ENCODE data around the gene ZNF488. TPM values are rescaled to one million over a fixed set of nuclear protein-coding genes. Genes with fewer than 3 reads are reported as not detected.

ZNF488 gene
- total RNA-seq, 1 experiment from 2014 or later, result 2.2 TPM

GRCh38 chr10:47318706-47319105 lies 65.4 kb downstream of the ZNF488 start:
- no peak for DNase-seq
- H3K4me3 Mint-ChIP-seq (ENCODE audit: low read depth, unreplicated experiment), result no peak overlapping the region

DNA sequence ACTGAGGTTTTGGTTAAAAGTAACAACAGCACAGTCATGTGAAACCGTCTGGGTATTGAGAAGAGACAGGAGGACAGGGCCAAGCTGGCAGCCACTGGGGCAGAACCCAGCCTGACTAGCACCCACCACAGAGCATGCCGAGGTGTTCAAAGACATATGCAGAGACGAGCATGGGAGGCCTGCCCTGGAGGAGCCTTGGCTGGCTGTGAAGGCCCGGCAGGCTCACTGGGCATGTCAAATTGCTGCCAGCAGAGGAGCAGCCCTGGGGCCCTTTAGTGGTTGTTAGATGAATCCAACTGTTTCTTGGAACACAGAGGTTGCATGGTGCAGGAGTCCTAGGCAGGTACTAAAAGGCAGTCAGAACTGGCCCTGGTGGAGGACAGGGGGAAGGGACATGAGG lies 66.8 kb downstream of the ZNF488 start:
- Mint-ChIP-seq H3K4me1 (ENCODE audit: low read depth, unreplicated experiment) (no peaks in the 10 kb centered on the region), H3K27me3 (ENCODE audit: unreplicated experiment) (peaks cover 46% of the 10 kb centered on the region)

More at GRCh38 chr10:47318706-47319105, 65.4 kb downstream of the ZNF488 start:
- no peaks in the 10 kb centered on the region for H3K4me1 Mint-ChIP-seq (ENCODE audit: low read depth, unreplicated experiment)
- no peak for TF ChIP-seq CTCF (IDR thresholded peaks at IDR 0.05; ENCODE audit: unreplicated experiment)
- BruUV-seq (replicated peaks), result no TSS peak
- no peak overlapping the region for H3K27ac Mint-ChIP-seq (ENCODE audit: unreplicated experiment)
- intact Hi-C loops (cut with micrococcal nuclease; ENCODE audit: unreplicated experiment), result no loop called here
- peaks cover 59% of the 10 kb centered on the region for H3K27me3 Mint-ChIP-seq (ENCODE audit: unreplicated experiment)
- no peaks in the 10 kb centered on the region for H3K36me3 Mint-ChIP-seq (ENCODE audit: insufficient read depth, unreplicated experiment)
- H3K9me3 Mint-ChIP-seq (ENCODE audit: low read depth, unreplicated experiment), result no peaks in the 10 kb centered on the region
- CTCF ChIA-PET, result interaction anchor here (0.6 kb wide), 1 partner anchor 272 kb away, joined by 9 read pairs; no protein-coding TSS in a partner anchor

DNA sequence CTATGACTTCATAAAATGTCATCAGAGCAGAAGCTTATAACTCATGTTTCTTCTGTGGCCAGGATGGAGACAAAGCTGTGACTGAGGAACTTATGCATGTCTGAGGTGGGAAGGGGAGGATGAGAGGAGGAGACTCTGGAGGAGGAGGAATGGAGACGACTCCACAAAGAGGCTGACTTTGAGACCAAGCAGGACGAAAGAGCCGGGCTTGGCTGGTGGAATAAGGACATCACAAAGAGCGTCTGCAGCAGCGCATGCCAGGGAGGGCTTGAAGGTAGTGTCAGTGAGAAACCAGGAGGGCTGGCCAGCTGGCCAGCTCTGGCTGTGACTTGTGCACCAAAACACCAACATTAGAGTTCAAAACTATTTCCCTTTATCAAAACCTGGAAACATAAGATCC lies 68.0 kb downstream of the ZNF488 start:
- CTCF ChIA-PET, result no interaction called here
- no TSS peak for BruUV-seq (replicated peaks)
- no peak for TF ChIP-seq CTCF (IDR thresholded peaks at IDR 0.05; ENCODE audit: unreplicated experiment)
- peaks cover 35% of the 10 kb centered on the region for H3K27me3 Mint-ChIP-seq (ENCODE audit: unreplicated experiment)
- H3K36me3 Mint-ChIP-seq (ENCODE audit: insufficient read depth, unreplicated experiment), result no peaks in the 10 kb centered on the region
- DNase-seq, result no peak
- intact Hi-C loops (cut with micrococcal nuclease; ENCODE audit: unreplicated experiment), result no loop called here
- H3K9me3 Mint-ChIP-seq (ENCODE audit: low read depth, unreplicated experiment), result no peaks in the 10 kb centered on the region
- no peak overlapping the region for H3K27ac Mint-ChIP-seq (ENCODE audit: unreplicated experiment)
- H3K4me3 Mint-ChIP-seq (ENCODE audit: low read depth, unreplicated experiment), result no peak overlapping the region
- H3K4me1 Mint-ChIP-seq (ENCODE audit: low read depth, unreplicated experiment), result no peaks in the 10 kb centered on the region

More for the DNA sequence above, 66.8 kb downstream of the ZNF488 start:
- DNase-seq, result no peak
- Mint-ChIP-seq H3K9me3 (ENCODE audit: low read depth, unreplicated experiment) (no peaks in the 10 kb centered on the region), H3K27ac (ENCODE audit: unreplicated experiment) (no peak overlapping the region), H3K4me3 (ENCODE audit: low read depth, unreplicated experiment) (no peak overlapping the region), H3K36me3 (ENCODE audit: insufficient read depth, unreplicated experiment) (no peaks in the 10 kb centered on the region)
- no peak for TF ChIP-seq CTCF (IDR thresholded peaks at IDR 0.05; ENCODE audit: unreplicated experiment)
- CTCF ChIA-PET, result no interaction called here
- no TSS peak for BruUV-seq (replicated peaks)
- intact Hi-C loops (cut with micrococcal nuclease; ENCODE audit: unreplicated experiment), result no loop called here

Other genes with a start within 250 kb of the ZNF488 start
- gene GDF10, start 84.1 kb downstream of the ZNF488 start, total RNA-seq (2022), result not detected in 2 replicates
- gene GDF2, start 61.8 kb downstream of the ZNF488 start, total RNA-seq (2022), result not detected in 2 replicates
- gene RBP3, start 35.9 kb downstream of the ZNF488 start, total RNA-seq (2022), result not detected in 2 replicates
- 0.69 and 1.1 TPM in 2 replicates for gene ANXA8, start 99.8 kb upstream of the ZNF488 start, total RNA-seq (2022)
- gene FAM25G, start 107.4 kb upstream of the ZNF488 start, total RNA-seq (2022), result not detected in 2 replicates
- 17.6 and 19.3 TPM in 2 replicates for gene AGAP9, start 139.3 kb upstream of the ZNF488 start, total RNA-seq (2022)